ENCODE results near the gene CDH4. TPM values are rescaled to one million over a fixed set of nuclear protein-coding genes. Genes with fewer than 3 reads are reported as not detected.
A peak's percentile ranks its signal among the peaks of the same experiment; 100 is the strongest.

CDH4 gene
- total and polyA plus RNA-seq, 10 donors, result 0.30 to 20.1 (median 7.7) TPM

DNA sequence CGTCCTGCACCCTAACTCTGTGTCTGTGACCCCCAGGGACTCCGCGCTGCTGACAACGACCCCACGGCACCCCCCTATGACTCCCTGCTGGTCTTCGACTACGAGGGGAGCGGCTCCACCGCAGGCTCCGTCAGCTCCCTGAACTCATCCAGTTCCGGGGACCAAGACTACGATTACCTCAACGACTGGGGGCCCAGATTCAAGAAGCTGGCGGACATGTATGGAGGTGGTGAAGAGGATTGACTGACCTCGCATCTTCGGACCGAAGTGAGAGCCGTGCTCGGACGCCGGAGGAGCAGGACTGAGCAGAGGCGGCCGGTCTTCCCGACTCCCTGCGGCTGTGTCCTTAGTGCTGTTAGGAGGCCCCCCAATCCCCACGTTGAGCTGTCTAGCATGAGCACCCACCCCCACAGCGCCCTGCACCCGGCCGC, 684.7 kb downstream of the CDH4 start:
- Histone ChIP-seq H3K4me1 (peaks cover 0 to 6% (median 0%) of the 10 kb centered on the region in 6 donors), H3K36me3 (no peaks in the 10 kb centered on the region), H3K27me3 (replicated peaks in 1 of 7) (peaks cover 0 to 13% (median 0%) of the 10 kb centered on the region in 7 donors), H3K4me3 (no peak overlapping the region), H3K9me3 (no peaks in the 10 kb centered on the region), H3K27ac (no peak overlapping the region)
- intact Hi-C loops (cut with DNase I; ENCODE audit: low total_unique reads), result no loop called here
- WGBS, 5 donors, result 89 to 92% (median 91%) methylated on average over 25 to 29 of the region's 29 CpGs
- no peak for TF ChIP-seq POLR2AphosphoS5 (IDR thresholded peaks at IDR 0.05)
- TF ChIP-seq, protein P1, sequence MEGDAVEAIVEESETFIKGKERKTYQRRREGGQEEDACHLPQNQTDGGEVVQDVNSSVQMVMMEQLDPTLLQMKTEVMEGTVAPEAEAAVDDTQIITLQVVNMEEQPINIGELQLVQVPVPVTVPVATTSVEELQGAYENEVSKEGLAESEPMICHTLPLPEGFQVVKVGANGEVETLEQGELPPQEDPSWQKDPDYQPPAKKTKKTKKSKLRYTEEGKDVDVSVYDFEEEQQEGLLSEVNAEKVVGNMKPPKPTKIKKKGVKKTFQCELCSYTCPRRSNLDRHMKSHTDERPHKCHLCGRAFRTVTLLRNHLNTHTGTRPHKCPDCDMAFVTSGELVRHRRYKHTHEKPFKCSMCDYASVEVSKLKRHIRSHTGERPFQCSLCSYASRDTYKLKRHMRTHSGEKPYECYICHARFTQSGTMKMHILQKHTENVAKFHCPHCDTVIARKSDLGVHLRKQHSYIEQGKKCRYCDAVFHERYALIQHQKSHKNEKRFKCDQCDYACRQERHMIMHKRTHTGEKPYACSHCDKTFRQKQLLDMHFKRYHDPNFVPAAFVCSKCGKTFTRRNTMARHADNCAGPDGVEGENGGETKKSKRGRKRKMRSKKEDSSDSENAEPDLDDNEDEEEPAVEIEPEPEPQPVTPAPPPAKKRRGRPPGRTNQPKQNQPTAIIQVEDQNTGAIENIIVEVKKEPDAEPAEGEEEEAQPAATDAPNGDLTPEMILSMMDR (IDR thresholded peaks at IDR 0.05 in 8 of 11, conservative IDR thresholded peaks at IDR 0.05 in 3 of 11), result no peak
- no peak for TF ChIP-seq POLR2A (IDR thresholded peaks at IDR 0.05)
- peak; percentile 64 for DNase-seq

DNA sequence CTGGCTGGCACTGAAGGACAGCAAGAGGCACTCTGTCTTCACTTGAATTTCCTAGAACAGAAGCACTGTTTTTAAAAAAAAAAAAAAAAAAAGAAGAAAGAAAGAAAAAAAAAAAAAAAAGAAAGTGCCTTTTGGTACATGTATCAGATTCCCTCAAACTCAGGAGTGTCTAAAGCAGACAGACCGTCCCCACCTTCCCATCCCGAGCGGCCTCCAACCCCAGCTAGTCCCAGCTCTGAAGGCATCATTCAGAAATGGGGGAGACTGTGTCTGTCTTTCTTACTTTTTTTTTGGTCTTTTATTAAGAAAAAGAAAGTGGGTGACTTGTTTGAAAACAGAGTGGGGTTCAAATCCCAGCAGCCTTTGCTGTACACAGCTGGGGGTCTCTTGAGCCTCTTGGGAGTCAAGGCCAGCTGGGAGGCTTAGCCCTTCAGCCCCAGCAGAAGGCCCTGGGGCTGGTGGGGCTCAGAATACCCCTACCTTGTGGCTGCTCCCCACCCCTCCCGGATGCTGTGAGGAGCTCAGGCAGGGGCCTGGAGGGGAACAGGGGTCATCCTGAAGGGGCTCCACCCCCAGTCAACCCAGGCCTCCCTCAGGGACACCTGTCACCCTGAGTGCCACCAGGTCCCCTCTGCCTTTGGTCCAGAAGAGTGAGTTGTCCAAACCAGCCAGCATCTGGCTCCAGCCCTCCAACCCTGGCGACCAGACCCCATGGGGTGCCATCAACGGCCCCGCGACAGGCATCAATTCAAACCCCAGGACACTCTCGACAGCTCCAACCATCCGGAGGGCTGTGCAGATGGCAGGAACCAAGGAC, 685.3 kb downstream of the CDH4 start:
- H3K4me1 ChIP-seq, result peaks cover 0 to 6% (median 0%) of the 10 kb centered on the region in 6 donors
- no peak overlapping the region for H3K27ac ChIP-seq
- intact Hi-C loops (cut with DNase I; ENCODE audit: low total_unique reads), result no loop called here
- DNase-seq, result peak; percentile 42
- H3K4me3 ChIP-seq, result no peak overlapping the region
- H3K27me3 ChIP-seq (replicated peaks in 1 of 7), result peaks cover 0 to 11% (median 0%) of the 10 kb centered on the region in 7 donors
- no peaks in the 10 kb centered on the region for H3K9me3 ChIP-seq
- WGBS, 5 donors, result 59 to 87% (median 78%) methylated on average over 6 to 10 of the region's 10 CpGs
- TF ChIP-seq, protein P1 (IDR thresholded peaks at IDR 0.05 in 8 of 11, conservative IDR thresholded peaks at IDR 0.05 in 3 of 11), result no peak
- no peak for TF ChIP-seq POLR2A (IDR thresholded peaks at IDR 0.05)
- no peak for TF ChIP-seq POLR2AphosphoS5 (IDR thresholded peaks at IDR 0.05)
- H3K36me3 ChIP-seq, result no peaks in the 10 kb centered on the region

DNA sequence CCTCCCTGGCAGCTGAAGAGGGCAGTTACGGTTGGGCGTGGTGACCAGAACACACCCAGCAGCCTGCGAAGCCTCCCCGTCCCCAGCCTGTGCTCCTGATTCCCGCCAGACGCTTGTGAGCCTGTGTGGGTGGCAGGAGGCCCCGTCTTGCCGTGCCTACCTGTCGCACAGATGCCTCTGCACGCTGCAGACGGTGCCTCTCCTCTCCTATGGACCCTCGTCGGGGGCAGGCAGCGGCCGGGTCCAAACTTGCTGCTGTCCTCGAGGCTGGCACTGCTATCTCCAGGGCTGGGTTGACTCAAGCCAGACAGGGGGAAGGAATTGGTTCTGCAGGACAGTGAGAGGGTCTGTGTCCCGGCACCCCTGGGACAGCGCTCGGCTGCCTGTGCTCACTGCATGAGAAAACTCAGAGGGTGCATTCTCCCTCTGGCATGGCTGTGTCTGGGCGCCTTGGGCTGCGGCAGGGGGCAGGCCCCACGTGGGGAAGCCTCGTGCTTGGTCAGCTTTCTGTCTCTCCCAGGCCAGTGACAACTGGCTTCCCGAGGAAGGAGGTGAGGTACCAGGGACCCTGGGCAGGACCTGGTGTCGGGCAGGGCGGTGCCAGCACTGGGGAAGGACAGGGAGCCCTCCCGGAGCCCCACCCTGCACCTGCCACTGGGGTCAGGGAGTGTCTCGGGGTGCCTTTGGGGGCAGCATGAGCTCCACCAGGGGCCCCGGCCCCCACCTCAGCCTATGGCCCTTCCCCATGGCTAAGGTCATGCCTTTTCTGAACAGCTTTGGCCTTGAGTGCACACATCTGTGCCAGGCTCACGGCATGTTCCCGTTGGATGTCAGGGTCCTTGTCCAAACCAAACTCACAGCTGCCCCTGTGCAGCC, 686.1 kb downstream of the CDH4 start:
- Histone ChIP-seq H3K36me3 (no peaks in the 10 kb centered on the region), H3K9me3 (no peaks in the 10 kb centered on the region), H3K4me1 (peaks cover 0 to 6% (median 0%) of the 10 kb centered on the region in 6 donors), H3K27me3 (replicated peaks in 1 of 7) (peaks cover 0 to 11% (median 0%) of the 10 kb centered on the region in 7 donors), H3K27ac (no peak overlapping the region), H3K4me3 (no peak overlapping the region)
- peak; percentile 71 for DNase-seq
- TF ChIP-seq POLR2AphosphoS5 (IDR thresholded peaks at IDR 0.05), result peak in 1 of 3 donors; percentile 16
- TF ChIP-seq, protein P1 (IDR thresholded peaks at IDR 0.05 in 8 of 11, conservative IDR thresholded peaks at IDR 0.05 in 3 of 11), result no peak
- 68 to 82% (median 78%) methylated on average over 7 to 31 of the region's 31 CpGs for WGBS, 5 donors
- intact Hi-C loops (cut with DNase I; ENCODE audit: low total_unique reads), result no loop called here
